ENCODE results near the gene CD2BP2. TPM values are rescaled to one million over a fixed set of nuclear protein-coding genes. Genes with fewer than 3 reads are reported as not detected.

The CD2BP2 gene
- total RNA-seq, 2 donors from 2014 or later: 57.3 to 64.4 TPM

GRCh38 chr16:30369938-30370455, 14.9 kb upstream of the CD2BP2 start:
- Mint-ChIP-seq H3K36me3 (peaks cover 16 to 24% of the 10 kb centered on the region in 2 donors), H3K27ac (peak overlapping the region in 1 of 2 donors; percentile 88), H3K9me3 (no peaks in the 10 kb centered on the region)
- ATAC-seq: no peak
- DNase-seq (ENCODE audit: low spot score in 2 of 2): no peak

GRCh38 chr16:30369091-30369937, 14.2 kb upstream of the CD2BP2 start:
- DNase-seq (ENCODE audit: low spot score in 2 of 2): peak in 1 of 2 donors; percentile 67
- ATAC-seq: no peak
- Mint-ChIP-seq H3K36me3 (peaks cover 16 to 29% of the 10 kb centered on the region in 2 donors), H3K27ac (peak overlapping the region; percentile 65 to 84), H3K9me3 (no peaks in the 10 kb centered on the region)

- ATAC-seq (no peak), DNase-seq (ENCODE audit: low spot score in 2 of 2) (peak in 1 of 2 donors; percentile 52)
- no peaks in the 10 kb centered on the region for H3K9me3 Mint-ChIP-seq
- peaks cover 16 to 29% of the 10 kb centered on the region in 2 donors for H3K36me3 Mint-ChIP-seq
- H3K27ac Mint-ChIP-seq: peak overlapping the region; percentile 65 to 84
Measured at GRCh38 chr16:30368792-30369090, 13.6 kb upstream of the CD2BP2 start.

GRCh38 chr16:30368122-30368791, 13.1 kb upstream of the CD2BP2 start:
- H3K36me3 Mint-ChIP-seq: peaks cover 16 to 29% of the 10 kb centered on the region in 2 donors
- ATAC-seq (no peak), DNase-seq (ENCODE audit: low spot score in 2 of 2) (no peak)
- H3K27ac Mint-ChIP-seq: peak overlapping the region; percentile 65 to 84
- H3K9me3 Mint-ChIP-seq: no peaks in the 10 kb centered on the region

GRCh38 chr16:30367349-30368009, 12.4 kb upstream of the CD2BP2 start:
- no peaks in the 10 kb centered on the region for H3K9me3 Mint-ChIP-seq
- peak overlapping the region; percentile 65 to 84 for H3K27ac Mint-ChIP-seq
- H3K36me3 Mint-ChIP-seq: peaks cover 17 to 29% of the 10 kb centered on the region in 2 donors
- no peak for ATAC-seq
- no peak for DNase-seq (ENCODE audit: low spot score in 2 of 2)

- no peak for DNase-seq (ENCODE audit: low spot score in 2 of 2)
- Mint-ChIP-seq H3K36me3 (peaks cover 22 to 29% of the 10 kb centered on the region in 2 donors), H3K9me3 (no peaks in the 10 kb centered on the region), H3K27ac (no peak overlapping the region)
- ATAC-seq: no peak
Measured at GRCh38 chr16:30366511-30366910, 11.4 kb upstream of the CD2BP2 start.

- DNase-seq (ENCODE audit: low spot score in 2 of 2): no peak
- H3K27ac Mint-ChIP-seq: no peak overlapping the region
- H3K36me3 Mint-ChIP-seq: peaks cover 22 to 29% of the 10 kb centered on the region in 2 donors
- no peaks in the 10 kb centered on the region for H3K9me3 Mint-ChIP-seq
- no peak for ATAC-seq
Measured at GRCh38 chr16:30365200-30365599, 10.1 kb upstream of the CD2BP2 start.

- peaks cover 6 to 12% of the 10 kb centered on the region in 2 donors for H3K36me3 Mint-ChIP-seq
- H3K27ac Mint-ChIP-seq: peak overlapping the region; percentile 50 to 52
- no peak for ATAC-seq
- no peaks in the 10 kb centered on the region for H3K9me3 Mint-ChIP-seq
- no peak for DNase-seq (ENCODE audit: low spot score in 2 of 2)
Measured at GRCh38 chr16:30361180-30361579, 6.1 kb upstream of the CD2BP2 start.

- no peak for ATAC-seq
- Mint-ChIP-seq H3K9me3 (no peaks in the 10 kb centered on the region), H3K27ac (peak overlapping the region; percentile 44 to 93), H3K36me3 (peaks cover 2 to 11% of the 10 kb centered on the region in 2 donors)
- no peak for DNase-seq (ENCODE audit: low spot score in 2 of 2)
Measured at GRCh38 chr16:30359871-30360170, 4.7 kb upstream of the CD2BP2 start.

- Mint-ChIP-seq H3K9me3 (no peaks in the 10 kb centered on the region), H3K27ac (peak overlapping the region in 1 of 2 donors; percentile 44), H3K36me3 (peaks cover 5 to 11% of the 10 kb centered on the region in 2 donors)
- no peak for DNase-seq (ENCODE audit: low spot score in 2 of 2)
- no peak for ATAC-seq
Measured at GRCh38 chr16:30358990-30359870, 4.1 kb upstream of the CD2BP2 start.

GRCh38 chr16:30358577-30358936, 3.4 kb upstream of the CD2BP2 start:
- no peak for ATAC-seq
- Mint-ChIP-seq H3K27ac (peak overlapping the region in 1 of 2 donors; percentile 35), H3K9me3 (no peaks in the 10 kb centered on the region), H3K36me3 (peaks cover 11 to 12% of the 10 kb centered on the region in 2 donors)
- no peak for DNase-seq (ENCODE audit: low spot score in 2 of 2)

GRCh38 chr16:30357715-30358576, 2.8 kb upstream of the CD2BP2 start:
- Mint-ChIP-seq H3K27ac (peak overlapping the region; percentile 36 to 93), H3K9me3 (no peaks in the 10 kb centered on the region), H3K36me3 (peaks cover 11 to 14% of the 10 kb centered on the region in 2 donors)
- no peak for DNase-seq (ENCODE audit: low spot score in 2 of 2)
- ATAC-seq: no peak

- DNase-seq (ENCODE audit: low spot score in 2 of 2): no peak
- H3K9me3 Mint-ChIP-seq: no peaks in the 10 kb centered on the region
- no peak for ATAC-seq
Measured at GRCh38 chr16:30357085-30357714, 2.1 kb upstream of the CD2BP2 start.

GRCh38 chr16:30356401-30357084, 1.4 kb upstream of the CD2BP2 start:
- no peak for DNase-seq (ENCODE audit: low spot score in 2 of 2)
- ATAC-seq: no peak

More at GRCh38 chr16:30357085-30357714, 2.1 kb upstream of the CD2BP2 start:
- H3K36me3 Mint-ChIP-seq: peaks cover 7 to 20% of the 10 kb centered on the region in 2 donors
- peak overlapping the region; percentile 86 to 93 for H3K27ac Mint-ChIP-seq

GRCh38 chr16:30355954-30356308, 823 bp upstream of the CD2BP2 start:
- ATAC-seq (no peak), DNase-seq (ENCODE audit: low spot score in 2 of 2) (no peak)
- H3K27ac Mint-ChIP-seq: peak overlapping the region; percentile 93 to 97
- H3K36me3 Mint-ChIP-seq: peaks cover 5 to 28% of the 10 kb centered on the region in 2 donors
- H3K9me3 Mint-ChIP-seq: no peaks in the 10 kb centered on the region

More at GRCh38 chr16:30356401-30357084, 1.4 kb upstream of the CD2BP2 start:
- Mint-ChIP-seq H3K36me3 (peaks cover 5 to 22% of the 10 kb centered on the region in 2 donors), H3K27ac (peak overlapping the region; percentile 86 to 93), H3K9me3 (no peaks in the 10 kb centered on the region)
